SK-N-SH treated with all-trans-retinoic acid at 6 μM for 48 hours (cell line): ENCODE results near the gene TWSG1.
A peak's percentile ranks its signal among the peaks of the same experiment; 100 is the strongest.

Experiments
- ATAC-seq: fragments of 200-7000 bp; cut with Tn5 transposase; 3 replicates; pipeline ENCODE4 v1.9.1; 2020; ENCODE audit warnings: mild to moderate bottlenecking, moderate library complexity
- BACH2 ChIP-seq: fragments of 250-450 bp; sonication (Bioruptor Pico); IDR thresholded peaks from 2 replicates; pipeline ENCODE4 v1.9.0; 2021; ENCODE audit warnings: mild to moderate bottlenecking, borderline replicate concordance
- CREB5 ChIP-seq: fragments of 250-450 bp; sonication (Bioruptor Pico); IDR thresholded peaks from 2 replicates; pipeline ENCODE4 v1.5.1; 2020; ENCODE audit warnings: low read depth, mild to moderate bottlenecking, moderate library complexity
- CSDC2 ChIP-seq: fragments of 250-450 bp; sonication (Bioruptor Pico); IDR thresholded peaks from 2 replicates; pipeline ENCODE4 v1.5.0; 2020; ENCODE audit warnings: mild to moderate bottlenecking, moderate library complexity
- CSRNP3 ChIP-seq: fragments of 250-450 bp; sonication (Bioruptor Pico); IDR thresholded peaks from 2 replicates; pipeline ENCODE4 v1.5.1; 2021; ENCODE audit warnings: mild to moderate bottlenecking, moderate library complexity
- ESRRG ChIP-seq: fragments of 250-450 bp; sonication (Bioruptor Pico); IDR thresholded peaks from 2 replicates; pipeline ENCODE4 v1.6.1; 2021; ENCODE audit warnings: mild to moderate bottlenecking
- GLIS3 ChIP-seq: fragments of 250-450 bp; sonication (Bioruptor Pico); IDR thresholded peaks from 2 replicates; pipeline ENCODE4 v1.5.0; 2020; ENCODE audit warnings: mild to moderate bottlenecking, moderate library complexity
- ISL1 ChIP-seq: fragments of 250-450 bp; sonication (Bioruptor Pico); IDR thresholded peaks from 2 replicates; pipeline ENCODE4 v2.1.2; 2022; ENCODE audit warnings: mild to moderate bottlenecking, moderate library complexity
- OSR1 ChIP-seq: fragments of 250-450 bp; sonication (Bioruptor Pico); IDR thresholded peaks from 2 replicates; pipeline ENCODE4 v1.8.0; 2022; ENCODE audit warnings: moderate library complexity, mild to moderate bottlenecking, inconsistent platforms
- PATZ1 ChIP-seq: fragments of 250-450 bp; sonication (Bioruptor Pico); IDR thresholded peaks from 2 replicates; pipeline ENCODE4 v1.8.0; 2020; ENCODE audit warnings: mild to moderate bottlenecking, moderate library complexity, borderline replicate concordance
- PPARA ChIP-seq: fragments of 250-450 bp; sonication (Bioruptor Pico); IDR thresholded peaks from 2 replicates; pipeline ENCODE4 v1.5.0; 2020; ENCODE audit warnings: mild to moderate bottlenecking, borderline replicate concordance
- RARB ChIP-seq: fragments of 250-450 bp; sonication (Bioruptor Pico); IDR thresholded peaks from 2 replicates; pipeline ENCODE4 v1.8.0; 2021; ENCODE audit warnings: mild to moderate bottlenecking, moderate library complexity
- TCF4 ChIP-seq: fragments of 250-450 bp; sonication (Bioruptor Pico); IDR thresholded peaks from 2 replicates; pipeline ENCODE4 v1.8.0; 2021; ENCODE audit warnings: mild to moderate bottlenecking, moderate library complexity, borderline replicate concordance
- TOX ChIP-seq: fragments of 250-450 bp; sonication (Bioruptor Pico); IDR thresholded peaks from 2 replicates; pipeline ENCODE4 v1.8.0; 2021; ENCODE audit warnings: mild to moderate bottlenecking, moderate library complexity, borderline replicate concordance
- ZC3H10 ChIP-seq: fragments of 250-450 bp; sonication (Bioruptor Pico); IDR thresholded peaks from 2 replicates; pipeline ENCODE4 v1.5.1; 2021; ENCODE audit warnings: mild to moderate bottlenecking, moderate library complexity
- ZFP30 ChIP-seq: fragments of 450-650 bp; formaldehyde crosslinking; IDR thresholded peaks from 2 replicates; pipeline ENCODE4 v1.5.0; 2022; ENCODE audit warnings: mild to moderate bottlenecking, moderate library complexity
- ZNF565 ChIP-seq: fragments of 450-650 bp; formaldehyde crosslinking; conservative IDR thresholded peaks from 2 replicates; pipeline ENCODE4 v1.5.0; 2020; ENCODE audit warnings: low read depth, mild to moderate bottlenecking, moderate library complexity
- ZNF70 ChIP-seq: fragments of 450-650 bp; formaldehyde crosslinking; IDR thresholded peaks from 2 replicates; pipeline ENCODE4 v1.5.0; 2020; ENCODE audit warnings: mild to moderate bottlenecking, moderate library complexity
- ZNF8 ChIP-seq: fragments of 450-650 bp; formaldehyde crosslinking; IDR thresholded peaks from 2 replicates; pipeline ENCODE4 v1.5.0; 2020; ENCODE audit warnings: mild to moderate bottlenecking, moderate library complexity
- TF ChIP-seq, protein P1 (sequence below): fragments of 250-450 bp; sonication (Bioruptor Pico); IDR thresholded peaks from 2 replicates; pipeline ENCODE4 v1.5.0; 2020; ENCODE audit warnings: mild to moderate bottlenecking, moderate library complexity

The TWSG1 gene

DNA sequence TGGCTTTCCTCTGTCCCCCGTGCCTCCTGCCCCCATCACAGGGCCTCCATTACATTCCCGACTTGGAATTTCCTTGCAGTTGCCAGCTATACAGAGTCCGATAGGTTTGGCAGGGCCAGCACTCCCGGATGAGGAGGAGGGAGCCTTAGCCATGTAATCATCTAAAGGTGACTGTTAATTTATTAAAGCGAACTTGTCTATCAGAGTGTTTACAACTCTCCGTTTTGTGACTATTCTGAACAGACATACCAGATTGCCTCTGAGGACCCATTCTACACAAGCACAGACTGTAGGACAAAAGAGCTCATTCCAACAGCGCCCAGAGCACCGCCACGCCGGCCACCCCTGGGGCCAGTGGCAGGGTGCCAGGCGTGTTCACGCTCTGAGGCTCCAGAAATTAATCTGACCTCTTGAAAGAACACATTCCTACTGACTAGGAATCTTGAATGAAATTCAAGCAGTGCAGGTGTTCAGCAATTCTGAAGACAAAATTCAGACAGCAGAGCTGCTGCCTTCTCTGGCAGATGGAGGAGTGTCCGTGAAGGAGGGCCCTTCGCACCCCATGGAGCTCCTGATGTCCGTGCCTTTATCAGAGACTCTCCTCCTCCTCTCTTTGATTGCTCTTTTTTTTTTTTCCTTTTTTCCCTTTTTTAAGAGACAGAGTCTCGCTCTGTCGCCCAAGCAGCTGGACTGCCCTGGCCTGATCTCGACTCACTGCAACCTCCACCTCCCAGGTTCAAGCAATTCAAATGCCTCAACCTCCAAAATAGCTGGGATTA is 82.7 kb downstream of the TWSG1 start:
- TF ChIP-seq CREB5 (CRISPR knock-in tag) (no peak), BACH2 (CRISPR knock-in tag) (no peak), ZNF8 (CRISPR knock-in tag) (no peak; the same call in 1 of the 2 replicates), ZNF565 (no peak), ZFP30 (CRISPR knock-in tag) (no peak)
- TF ChIP-seq, protein P1, sequence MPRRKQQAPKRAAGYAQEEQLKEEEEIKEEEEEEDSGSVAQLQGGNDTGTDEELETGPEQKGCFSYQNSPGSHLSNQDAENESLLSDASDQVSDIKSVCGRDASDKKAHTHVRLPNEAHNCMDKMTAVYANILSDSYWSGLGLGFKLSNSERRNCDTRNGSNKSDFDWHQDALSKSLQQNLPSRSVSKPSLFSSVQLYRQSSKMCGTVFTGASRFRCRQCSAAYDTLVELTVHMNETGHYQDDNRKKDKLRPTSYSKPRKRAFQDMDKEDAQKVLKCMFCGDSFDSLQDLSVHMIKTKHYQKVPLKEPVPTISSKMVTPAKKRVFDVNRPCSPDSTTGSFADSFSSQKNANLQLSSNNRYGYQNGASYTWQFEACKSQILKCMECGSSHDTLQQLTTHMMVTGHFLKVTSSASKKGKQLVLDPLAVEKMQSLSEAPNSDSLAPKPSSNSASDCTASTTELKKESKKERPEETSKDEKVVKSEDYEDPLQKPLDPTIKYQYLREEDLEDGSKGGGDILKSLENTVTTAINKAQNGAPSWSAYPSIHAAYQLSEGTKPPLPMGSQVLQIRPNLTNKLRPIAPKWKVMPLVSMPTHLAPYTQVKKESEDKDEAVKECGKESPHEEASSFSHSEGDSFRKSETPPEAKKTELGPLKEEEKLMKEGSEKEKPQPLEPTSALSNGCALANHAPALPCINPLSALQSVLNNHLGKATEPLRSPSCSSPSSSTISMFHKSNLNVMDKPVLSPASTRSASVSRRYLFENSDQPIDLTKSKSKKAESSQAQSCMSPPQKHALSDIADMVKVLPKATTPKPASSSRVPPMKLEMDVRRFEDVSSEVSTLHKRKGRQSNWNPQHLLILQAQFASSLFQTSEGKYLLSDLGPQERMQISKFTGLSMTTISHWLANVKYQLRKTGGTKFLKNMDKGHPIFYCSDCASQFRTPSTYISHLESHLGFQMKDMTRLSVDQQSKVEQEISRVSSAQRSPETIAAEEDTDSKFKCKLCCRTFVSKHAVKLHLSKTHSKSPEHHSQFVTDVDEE, result no peak
- TF ChIP-seq, all 23 proteins: peak for 0
- peak; percentile 24; the same call in 1 of the 3 replicates for ATAC-seq

DNA sequence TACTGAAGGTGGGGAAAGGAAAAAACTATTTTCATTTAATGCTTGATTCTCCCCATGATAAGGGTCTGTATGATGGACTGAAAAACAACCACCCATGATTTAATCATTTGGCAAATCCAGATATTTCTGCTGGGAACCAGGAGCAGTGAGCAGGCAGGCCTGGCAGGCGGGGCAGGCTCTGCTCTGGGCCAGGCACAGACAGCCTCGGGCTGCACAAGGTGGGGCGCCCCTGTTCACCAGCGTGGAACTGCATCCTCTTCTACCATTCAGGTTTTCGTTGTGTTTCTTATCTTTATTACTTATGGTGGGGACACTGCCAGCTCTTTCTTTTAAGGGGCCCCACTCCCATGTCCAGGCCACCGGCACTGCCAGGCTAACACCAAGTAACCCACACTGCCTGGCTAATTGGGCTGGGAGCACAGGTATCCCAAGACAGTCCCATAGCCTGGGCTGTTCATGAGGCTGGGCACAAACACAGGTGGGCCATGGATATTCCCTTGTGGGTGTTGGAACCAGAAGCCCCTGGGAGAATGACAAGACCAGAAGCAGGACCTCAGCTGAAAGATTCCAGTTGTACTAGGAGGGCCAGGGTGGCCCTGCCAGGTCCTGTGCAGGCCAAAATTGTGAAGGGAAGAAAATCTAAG is 83.6 kb downstream of the TWSG1 start:
- no peak for TF ChIP-seq ISL1
- no peak for TF ChIP-seq ESRRG (CRISPR knock-in tag)
- no peak for TF ChIP-seq TOX
- TF ChIP-seq ZNF8 (CRISPR knock-in tag), result no peak
- TF ChIP-seq CSRNP3 (CRISPR knock-in tag), result no peak
- no peak for TF ChIP-seq CSDC2 (CRISPR knock-in tag)
- no peak for TF ChIP-seq PPARA (CRISPR knock-in tag)
- no peak for TF ChIP-seq OSR1 (CRISPR knock-in tag)
- TF ChIP-seq, protein P1, result no peak
- no peak for TF ChIP-seq RARB (CRISPR knock-in tag)
- no peak for TF ChIP-seq TCF4 (CRISPR knock-in tag)
- no peak for TF ChIP-seq GLIS3 (CRISPR knock-in tag)
- TF ChIP-seq PATZ1 (CRISPR knock-in tag), result no peak
- no peak for TF ChIP-seq CREB5 (CRISPR knock-in tag)
- TF ChIP-seq ZNF70 (CRISPR knock-in tag), result no peak
- no peak for TF ChIP-seq ZFP30 (CRISPR knock-in tag)
- no peak for TF ChIP-seq ZC3H10 (CRISPR knock-in tag)
- no peak for TF ChIP-seq ZNF565
- ATAC-seq, result no peak
